GM18498 (cell line): ENCODE measurements around the gene PKD2L2.
"Not testable (repeated sequence)": the region's sequence is repeated elsewhere in the genome, so short reads cannot be mapped to it uniquely, and the experiment has no call there.

Experiments
- ATAC-seq: cut with Tn5 transposase; IDR thresholded peaks from one replicate; pipeline ENCODE4 v1.9.1; 2021; ENCODE audit warnings: mild to moderate bottlenecking, moderate library complexity; ENCODE audit not compliant: unreplicated experiment

Gene PKD2L2

GRCh38 chr5:137887831-137888230, 1.4 kb upstream of the PKD2L2 start:
- no peak for ATAC-seq

GRCh38 chr5:137888466-137888862, 793 bp upstream of the PKD2L2 start:
- ATAC-seq, result peak; percentile 3

GRCh38 chr5:137890845-137891244, 1.6 kb downstream of the PKD2L2 start:
- ATAC-seq, result no peak

GRCh38 chr5:137891849-137892248, 2.6 kb downstream of the PKD2L2 start:
- no peak for ATAC-seq

- ATAC-seq, result no peak
Measured at GRCh38 chr5:137894586-137894985, 5.3 kb downstream of the PKD2L2 start.

- ATAC-seq, result no peak
Measured at GRCh38 chr5:137896560-137896959, 7.3 kb downstream of the PKD2L2 start.

- no peak for ATAC-seq
Measured at GRCh38 chr5:137899493-137899892, 10.2 kb downstream of the PKD2L2 start.

- ATAC-seq, result no peak
Measured at GRCh38 chr5:137901011-137901817, 12.0 kb downstream of the PKD2L2 start.

- no peak for ATAC-seq
Measured at GRCh38 chr5:137902408-137903133, 13.3 kb downstream of the PKD2L2 start.

GRCh38 chr5:137914758-137915157, 25.5 kb downstream of the PKD2L2 start:
- no peak for ATAC-seq

GRCh38 chr5:137916923-137917322, 27.7 kb downstream of the PKD2L2 start:
- ATAC-seq, result no peak

- no peak for ATAC-seq
Measured at GRCh38 chr5:137921931-137922330, 32.7 kb downstream of the PKD2L2 start.

- no peak for ATAC-seq
Measured at GRCh38 chr5:137923856-137924255, 34.6 kb downstream of the PKD2L2 start.

- ATAC-seq, result no peak
Measured at GRCh38 chr5:137932800-137933199, 43.5 kb downstream of the PKD2L2 start.

- ATAC-seq, result no peak
Measured at GRCh38 chr5:137933491-137933911, 44.2 kb downstream of the PKD2L2 start.

- ATAC-seq, result peak; percentile 42
Measured at GRCh38 chr5:137935190-137935589, 45.9 kb downstream of the PKD2L2 start.

GRCh38 chr5:137935694-137936093, 46.4 kb downstream of the PKD2L2 start:
- no peak for ATAC-seq

- no peak for ATAC-seq
Measured at GRCh38 chr5:137937994-137938750, 48.9 kb downstream of the PKD2L2 start.

GRCh38 chr5:137938751-137939143, 49.5 kb downstream of the PKD2L2 start:
- no peak for ATAC-seq

- ATAC-seq, result no peak
Measured at GRCh38 chr5:137939331-137939730, 50.1 kb downstream of the PKD2L2 start.

GRCh38 chr5:137944280-137944679, 55.0 kb downstream of the PKD2L2 start:
- not testable (repeated sequence) for ATAC-seq
